H1 (cell line): ENCODE measurements around the gene RPS6KL1. TPM values are rescaled to one million over a fixed set of nuclear protein-coding genes. Genes with fewer than 3 reads are reported as not detected.

Experiments
- CTCF ChIA-PET: fragments of 300-600 bp; sonication (Branson Sonifier 250); formaldehyde crosslinking; loops from one replicate; lab custom pipeline; 2021; ENCODE audit not compliant: partially characterized antibody; lab: Charles Lee
- POLR2A ChIA-PET: fragments of 300-600 bp; sonication (Branson Sonifier 250); formaldehyde crosslinking; loops from one replicate; lab custom pipeline; 2021; ENCODE audit warnings: inconsistent platforms; ENCODE audit not compliant: partially characterized antibody; lab: Charles Lee
- DNase-seq, 2 experiments: peaks; one replicate each; pipeline versions ENCODE4 v3.0.0 to v3.0.0-alpha.2; 2010 to 2022; ENCODE audit warnings: low spot score in 2 of 2, low read depth in 1 of 2, mixed read lengths in 1 of 2
- FAIRE-seq: peaks from 2 replicates; lab custom pipeline; 2011; peaks lifted over from hg19 to GRCh38; lab: Jason Lieb, UNC
- H2AFZ ChIP-seq: 2 replicates; pipeline ENCODE4 v1.8.1; 2012; ENCODE audit warnings: low read length, inconsistent platforms
- H2AK5ac ChIP-seq: 2 replicates; pipeline ENCODE4 v1.6.1; 2013; ENCODE audit warnings: low read depth, low read length
- H2BK120ac ChIP-seq: replicated peaks from 2 replicates; pipeline ENCODE3; 2013; ENCODE audit warnings: low read depth, low read length, inconsistent platforms
- H2BK12ac ChIP-seq: 2 replicates; pipeline ENCODE4 v1.6.1; 2013; ENCODE audit warnings: low read depth, low read length
- H2BK15ac ChIP-seq: 2 replicates; pipeline ENCODE4 v1.6.1; 2013; ENCODE audit warnings: low read length
- H2BK20ac ChIP-seq: 2 replicates; pipeline ENCODE4 v1.6.1; 2013; ENCODE audit warnings: low read length
- H2BK5ac ChIP-seq: 2 replicates; pipeline ENCODE4 v1.6.1; 2013; ENCODE audit warnings: low read depth, low read length
- H3K14ac ChIP-seq: 2 replicates; pipeline ENCODE4 v1.6.1; 2013; ENCODE audit warnings: inconsistent platforms; ENCODE audit not compliant: insufficient read length
- H3K18ac ChIP-seq: 2 replicates; pipeline ENCODE4 v1.6.1; 2013; ENCODE audit warnings: low read length; ENCODE audit errors: extremely low read depth
- H3K23ac ChIP-seq: 2 replicates; pipeline ENCODE4 v1.6.1; 2013; ENCODE audit warnings: inconsistent platforms; ENCODE audit not compliant: insufficient read length
- H3K23me2 ChIP-seq: 2 replicates; pipeline ENCODE4 v1.6.1; 2013; ENCODE audit warnings: low read depth, low read length
- H3K27ac ChIP-seq: 2 replicates; pipeline ENCODE4 v1.6.1; 2011; ENCODE audit warnings: low read depth, low read length, inconsistent platforms
- H3K27me3 ChIP-seq, 4 experiments: replicated peaks in 1 of 4; 1 replicate in 1 of 4; 2 replicates in 3 of 4; pipeline versions ENCODE4 v1.6.1 to v1.8.1; 2011 to 2013; ENCODE audit warnings: low read length in 3 of 4, mild to moderate bottlenecking in 3 of 4, inconsistent platforms in 2 of 4, mixed read lengths in 2 of 4, moderate library complexity in 1 of 4; ENCODE audit not compliant: control insufficient read depth in 3 of 4, insufficient read depth in 3 of 4; ENCODE audit errors: extremely low read depth in 1 of 4
- H3K36me3 ChIP-seq, 4 experiments: 2 replicates each; pipeline versions ENCODE4 v1.6.1 to v1.8.1; 2011 to 2013; ENCODE audit warnings: mild to moderate bottlenecking in 4 of 4, low read length in 3 of 4, moderate library complexity in 2 of 4, control low read depth in 1 of 4, inconsistent platforms in 1 of 4; ENCODE audit not compliant: insufficient read depth in 4 of 4, control insufficient read depth in 2 of 4
- H3K4ac ChIP-seq: replicated peaks from 2 replicates; pipeline ENCODE3; 2013; ENCODE audit warnings: low read length, low read depth, mixed read lengths, inconsistent platforms; ENCODE audit not compliant: insufficient read length
- H3K4me1 ChIP-seq, 4 experiments: replicated peaks in 1 of 4; 1 replicate in 1 of 4; 2 replicates in 3 of 4; pipeline versions ENCODE4 v1.6.1 to v1.8.1; 2011 to 2013; ENCODE audit warnings: low read length in 3 of 4, inconsistent platforms in 2 of 4, mixed read lengths in 1 of 4; ENCODE audit not compliant: insufficient read depth in 4 of 4, control insufficient read depth in 3 of 4
- H3K4me2 ChIP-seq, 2 experiments: 2 replicates each; pipeline versions ENCODE4 v1.6.1 to v1.8.1; 2011 to 2013; ENCODE audit warnings: low read depth in 2 of 2, low read length in 2 of 2, control low read depth in 1 of 2, inconsistent platforms in 1 of 2, mild to moderate bottlenecking in 1 of 2; ENCODE audit not compliant: insufficient read depth in 1 of 2
- H3K4me3 ChIP-seq, 4 experiments: fragments of 200-600, 300-600 bp in 1 of 4; sonication (generic), shearing (Covaris generic), sonication (Bioruptor Twin) in 1 of 4; 2 replicates each; pipeline versions ENCODE4 v1.5.1 to v1.8.1; 2011 to 2016; ENCODE audit warnings: low read length in 4 of 4, low read depth in 3 of 4, control low read depth in 2 of 4, inconsistent platforms in 2 of 4, mild to moderate bottlenecking in 2 of 4, mixed read lengths in 1 of 4, moderate library complexity in 1 of 4; ENCODE audit not compliant: insufficient read depth in 2 of 4; ENCODE audit errors: extremely low read depth in 1 of 4
- H3K56ac ChIP-seq: replicated peaks from 2 replicates; pipeline ENCODE3; 2013; ENCODE audit warnings: low read depth, mild to moderate bottlenecking, mixed read lengths, low read length, inconsistent platforms; ENCODE audit not compliant: insufficient read length
- H3K79me1 ChIP-seq: 2 replicates; pipeline ENCODE4 v1.6.1; 2013; ENCODE audit warnings: low read depth, low read length, control low read depth
- H3K79me2 ChIP-seq, 2 experiments: 2 replicates each; pipeline versions ENCODE4 v1.6.1 to v1.8.1; 2012 to 2013; ENCODE audit warnings: low read length in 2 of 2, mild to moderate bottlenecking in 2 of 2, inconsistent platforms in 1 of 2; ENCODE audit not compliant: insufficient read depth in 2 of 2, control insufficient read depth in 1 of 2
- H3K9ac ChIP-seq, 4 experiments: replicated peaks in 1 of 4; 1 replicate in 1 of 4; 2 replicates in 3 of 4; pipeline versions ENCODE4 v1.6.1 to v1.8.1; 2011 to 2013; ENCODE audit warnings: low read depth in 3 of 4, low read length in 3 of 4, control low read depth in 2 of 4, mild to moderate bottlenecking in 2 of 4, moderate library complexity in 2 of 4, inconsistent platforms in 1 of 4; ENCODE audit errors: extremely low read depth in 1 of 4
- H3K9me3 ChIP-seq, 2 experiments: 2 replicates each; pipeline versions ENCODE4 v1.6.1 to v1.8.1; 2012 to 2013; ENCODE audit warnings: mild to moderate bottlenecking in 2 of 2, moderate library complexity in 2 of 2, control low read depth in 1 of 2, inconsistent platforms in 1 of 2, low read depth in 1 of 2, low read length in 1 of 2, mixed read lengths in 1 of 2; ENCODE audit not compliant: insufficient read depth in 2 of 2
- H4K20me1 ChIP-seq, 2 experiments: replicated peaks in 1 of 2; 2 replicates each; pipeline versions ENCODE3 to v1.8.1; 2011 to 2013; ENCODE audit warnings: inconsistent platforms in 2 of 2, low read length in 2 of 2, mild to moderate bottlenecking in 1 of 2; ENCODE audit not compliant: insufficient read depth in 2 of 2, control insufficient read depth in 1 of 2
- H4K5ac ChIP-seq: 2 replicates; pipeline ENCODE4 v1.6.1; 2013; ENCODE audit warnings: low read length, low read depth, mixed read lengths, inconsistent platforms; ENCODE audit not compliant: insufficient read length
- H4K8ac ChIP-seq: 2 replicates; pipeline ENCODE4 v1.8.0; 2013; ENCODE audit warnings: mild to moderate bottlenecking, moderate library complexity, low read length, inconsistent platforms; ENCODE audit not compliant: insufficient read depth; ENCODE audit errors: extremely low read depth
- H4K91ac ChIP-seq: replicated peaks from 2 replicates; pipeline ENCODE3; 2013; ENCODE audit warnings: low read length, mixed read lengths, inconsistent platforms; ENCODE audit not compliant: insufficient read length
- BRCA1 ChIP-seq: IDR thresholded peaks from 2 replicates; pipeline ENCODE4 v1.6.1; 2012; ENCODE audit warnings: low read depth, low read length, improper control_type of control experiment
- CHD2 ChIP-seq: IDR thresholded peaks from 2 replicates; pipeline ENCODE4 v1.6.1; 2012; ENCODE audit warnings: low read length, improper control_type of control experiment
- WGBS, 2 experiments: shearing (Covaris generic) in 1 of 2; methylation state at CpG; one replicate each; pipeline versions ENCODE4 v1.1.6 to v1.1.7; 2013 to 2015; ENCODE audit warnings: low lambda C conversion rate in 2 of 2, mixed read lengths in 2 of 2, inconsistent platforms in 1 of 2, low coverage in 1 of 2, missing lambda C conversion rate in 1 of 2; ENCODE audit not compliant: insufficient replicate concordance in 2 of 2, insufficient coverage in 1 of 2, insufficient read length in 1 of 2; ENCODE audit errors: extremely low coverage in 1 of 2, missing lambda C conversion rate in 1 of 2; 5-methylcytosine and 5-hydroxymethylcytosine counted together
- polyA plus RNA-seq, 7 experiments: library from polyadenylated mRNA; depleted of rRNA in 3 of 7; stranded (reverse) in 5 of 7; unstranded in 2 of 7; fragments of >200 nt in 5 of 7; fragments of 200-250 nt in 2 of 7; gene quantifications; 1 replicate in 5 of 7; 2 replicates in 1 of 7; 4 replicates in 1 of 7; pipeline versions ENCODE4 v1.2.1 to v1.2.3, GENCODE V29; 2011 to 2013; ENCODE audit warnings: missing spikeins in 2 of 7, mixed read lengths in 2 of 7
- total RNA-seq: library from RNA; stranded (reverse); fragmentation: NEBNext Ultra II Directional; extraction: Animal tissue kit (Norgen Biotek cat#: 25700); gene quantifications from 2 replicates; pipeline ENCODE4 v1.2.1, GENCODE V29; 2021

The RPS6KL1 gene
- total and polyA plus RNA-seq, 2 of the 8 experiments (the other 6 are each of a cell fraction or from before 2014, with no cell fraction given): 9.8 to 13.8 TPM

GRCh38 chr14:74909911-74910310 is 13.1 kb downstream of the RPS6KL1 start:
- ChIA-PET CTCF (interaction anchor here (1.0 to 24.8 kb wide), 8 partner anchors 8 to 177 kb away, joined by 3 to 509 read pairs (median 22); partner anchors contain the start of genes PGF, PROX2 and RPS6KL1), POLR2A (interaction anchor here (0.9 to 3.9 kb wide), 6 partner anchors 10 to 217 kb away, joined by 3 to 16 read pairs (median 4); partner anchors contain the start of genes NEK9, PGF and RPS6KL1)
- no peak overlapping the region for H2BK5ac ChIP-seq
- no peak overlapping the region for H3K56ac ChIP-seq
- peaks cover 2 to 5% of the 10 kb centered on the region in 2 experiments for H4K20me1 ChIP-seq
- TF ChIP-seq BRCA1 (no peak), CHD2 (no peak)
- H4K91ac ChIP-seq: no peak overlapping the region
- no peak overlapping the region for H3K4me3 ChIP-seq
- no peak for DNase-seq
- no peak for FAIRE-seq
- no peak overlapping the region for H2BK15ac ChIP-seq
- WGBS, 2 experiments: 93% methylated on average over 10 of the region's 10 CpGs; no CpG with 5 or more reads in 1 of the 2 experiments
- H4K8ac ChIP-seq: peak overlapping the region; percentile 12; the same call in 1 of the 2 replicates
- no peak overlapping the region for H3K4me2 ChIP-seq
- no peak overlapping the region for H4K5ac ChIP-seq
- H2AFZ ChIP-seq: no peak overlapping the region
- H3K27ac ChIP-seq: no peak overlapping the region
- no peaks in the 10 kb centered on the region; a peak in 1 of 7 replicates for H3K4me1 ChIP-seq
- no peak overlapping the region for H3K4ac ChIP-seq
- H3K18ac ChIP-seq: no peak overlapping the region
- H3K27me3 ChIP-seq: no peaks in the 10 kb centered on the region
- no peak overlapping the region for H3K23ac ChIP-seq
- no peaks in the 10 kb centered on the region for H3K9me3 ChIP-seq
- H2BK12ac ChIP-seq: no peak overlapping the region
- H3K14ac ChIP-seq: no peak overlapping the region
- no peaks in the 10 kb centered on the region for H3K79me1 ChIP-seq
- H3K23me2 ChIP-seq: no peaks in the 10 kb centered on the region
- no peak overlapping the region for H2BK120ac ChIP-seq
- no peak overlapping the region for H2BK20ac ChIP-seq
- H3K79me2 ChIP-seq: no peaks in the 10 kb centered on the region
- no peak overlapping the region for H2AK5ac ChIP-seq
- no peaks in the 10 kb centered on the region for H3K36me3 ChIP-seq
- H3K9ac ChIP-seq: no peak overlapping the region
